HUDEP-2 (cell line): ENCODE results near the gene ALK.

Experiments used
- DNase-seq, 76 experiments: peaks; one replicate each; lab custom pipeline; 2025; ENCODE audit not compliant: unreplicated experiment in 76 of 76; lab: John Stamatoyannopoulos, UW

ALK gene

GRCh38 chr2:29586919-29587318 lies 334.5 kb downstream of the ALK start:
- no peak for DNase-seq

GRCh38 chr2:29583548-29584156 lies 337.7 kb downstream of the ALK start:
- no peak for DNase-seq

DNA sequence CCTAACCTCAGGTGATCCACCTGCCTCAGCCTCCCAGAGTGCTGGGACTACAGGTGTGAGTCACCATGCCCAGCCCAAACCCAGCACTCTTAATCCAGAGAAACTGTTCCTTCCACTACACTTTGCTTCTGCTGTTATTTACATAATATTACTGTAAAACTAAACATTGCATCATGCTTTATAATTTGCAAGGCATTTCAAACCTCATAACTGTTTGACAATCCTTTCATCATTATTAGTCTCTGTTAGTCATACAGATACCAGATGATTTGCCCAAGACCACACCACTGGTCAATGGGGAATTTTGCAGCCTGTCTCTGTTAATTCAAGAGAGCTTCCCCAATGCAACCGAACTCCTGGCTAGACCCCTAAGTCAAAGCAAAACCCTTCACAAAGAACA lies 338.3 kb downstream of the ALK start:
- DNase-seq = no peak

DNA sequence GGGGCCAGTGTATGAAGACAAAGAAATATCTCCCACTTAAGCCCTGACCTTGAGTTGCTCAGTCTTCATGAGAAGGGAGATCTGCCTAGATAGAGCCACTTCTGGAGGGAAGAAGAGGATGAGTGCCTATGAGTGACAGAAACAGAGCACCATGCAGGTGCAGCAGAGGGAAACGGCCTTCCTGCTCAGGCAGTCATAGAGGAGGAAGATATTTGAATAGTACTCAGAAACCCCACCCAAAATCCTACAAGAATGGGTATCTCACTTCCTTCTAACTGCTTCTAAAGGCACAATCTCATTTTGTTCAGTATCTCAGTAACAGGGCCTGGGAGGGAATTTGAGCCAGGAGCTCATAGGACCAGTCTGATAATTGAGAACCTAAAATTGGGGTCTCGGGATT lies 339.3 kb downstream of the ALK start:
- no peak for DNase-seq

DNA sequence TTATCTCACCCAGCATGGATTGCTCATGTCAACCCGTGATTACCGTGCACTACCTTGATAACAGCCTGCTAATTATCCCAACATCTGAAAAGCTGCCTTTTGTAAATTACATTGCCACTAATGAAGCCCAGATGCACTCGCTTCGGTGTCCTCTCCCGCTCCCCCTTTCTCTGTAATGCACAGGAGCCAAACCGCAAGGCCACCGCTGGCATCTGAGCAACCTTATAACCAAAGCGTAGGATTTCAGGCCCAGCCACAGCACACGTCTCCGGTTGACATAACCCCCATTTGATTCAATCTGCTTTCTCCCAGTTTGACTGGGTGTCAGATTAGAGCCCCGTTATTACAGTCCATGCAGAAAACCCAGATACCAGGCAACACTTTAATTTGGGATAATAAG lies 341.2 kb downstream of the ALK start:
- DNase-seq = no peak

DNA sequence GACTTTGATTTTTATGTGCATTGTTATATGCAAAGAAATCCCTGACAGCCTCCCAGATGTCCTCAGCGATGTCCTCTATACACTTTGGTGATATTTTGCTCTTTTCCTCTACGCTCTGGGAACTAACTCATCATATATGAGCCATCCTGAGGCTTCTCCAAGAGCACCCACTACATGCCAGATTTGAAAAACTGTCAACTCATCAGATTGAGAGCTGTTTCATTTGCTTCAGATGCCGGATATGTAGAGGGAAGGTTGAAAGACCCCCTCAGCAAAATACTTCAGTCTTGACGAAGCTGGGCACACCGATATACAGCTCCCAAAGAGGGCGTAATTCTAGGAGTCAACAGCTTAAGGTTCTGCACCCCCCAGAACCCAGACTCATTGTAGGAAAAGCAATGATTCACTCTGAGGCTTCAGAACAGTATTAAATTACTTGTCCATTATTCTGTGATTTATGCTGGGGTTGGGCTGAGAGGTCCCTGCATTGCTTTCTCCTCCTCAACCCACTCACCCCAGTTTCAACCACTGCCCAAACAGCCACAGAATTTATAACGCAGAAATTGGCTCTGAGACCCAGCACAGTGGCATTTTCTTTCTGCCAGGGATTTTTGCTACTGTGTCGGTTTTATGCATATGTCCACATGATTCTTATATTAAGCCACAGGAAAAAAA lies 341.8 kb downstream of the ALK start:
- DNase-seq = no peak

GRCh38 chr2:29578084-29578598 lies 343.2 kb downstream of the ALK start:
- no peak for DNase-seq

DNA sequence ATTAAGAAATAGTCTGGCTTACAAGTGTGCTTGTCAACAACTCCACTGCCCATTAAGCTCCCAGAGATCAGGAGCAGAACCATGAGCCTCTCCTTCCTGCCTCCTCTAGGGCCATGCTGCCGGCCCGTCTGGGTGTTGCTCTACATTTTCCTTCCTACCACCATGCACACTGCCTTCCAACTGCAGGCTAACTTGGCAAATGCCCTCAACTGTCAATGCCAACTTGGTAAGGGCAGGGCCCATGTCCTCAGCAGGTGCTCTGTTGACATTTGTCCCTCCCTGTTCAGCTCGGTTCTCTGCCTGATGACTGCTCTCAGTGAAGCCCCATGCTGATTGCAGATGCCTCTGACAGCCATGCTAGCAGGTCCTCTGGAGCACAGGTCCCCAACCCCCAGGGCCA lies 345.2 kb downstream of the ALK start:
- no peak for DNase-seq

- no peak for DNase-seq
Measured at GRCh38 chr2:29575370-29575890, 346.0 kb downstream of the ALK start.

- DNase-seq = no peak
Measured at GRCh38 chr2:29573612-29574011, 347.8 kb downstream of the ALK start.

GRCh38 chr2:29573147-29573546 lies 348.2 kb downstream of the ALK start:
- DNase-seq = no peak

DNA sequence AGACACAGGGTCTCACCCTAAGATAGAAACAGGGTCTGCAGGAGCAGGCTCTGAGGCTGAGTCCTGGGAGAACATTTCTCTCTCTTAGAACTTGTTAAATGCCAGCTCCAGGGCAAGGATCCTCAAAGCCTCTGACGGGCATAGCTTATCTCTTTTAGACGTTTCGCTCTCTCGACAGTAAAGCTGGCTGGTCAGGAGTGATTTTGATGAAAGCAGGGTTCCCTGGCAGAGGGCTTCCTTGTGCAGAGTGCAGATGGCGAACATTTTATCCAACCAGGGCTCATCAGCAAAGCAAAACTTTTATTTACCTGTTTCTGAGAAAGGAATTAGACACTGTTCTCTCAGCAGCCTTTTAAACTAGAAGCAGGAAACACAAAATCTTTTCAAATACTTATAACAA lies 350.8 kb downstream of the ALK start:
- DNase-seq = no peak

- DNase-seq = no peak
Measured at GRCh38 chr2:29567906-29568520, 353.4 kb downstream of the ALK start.

DNA sequence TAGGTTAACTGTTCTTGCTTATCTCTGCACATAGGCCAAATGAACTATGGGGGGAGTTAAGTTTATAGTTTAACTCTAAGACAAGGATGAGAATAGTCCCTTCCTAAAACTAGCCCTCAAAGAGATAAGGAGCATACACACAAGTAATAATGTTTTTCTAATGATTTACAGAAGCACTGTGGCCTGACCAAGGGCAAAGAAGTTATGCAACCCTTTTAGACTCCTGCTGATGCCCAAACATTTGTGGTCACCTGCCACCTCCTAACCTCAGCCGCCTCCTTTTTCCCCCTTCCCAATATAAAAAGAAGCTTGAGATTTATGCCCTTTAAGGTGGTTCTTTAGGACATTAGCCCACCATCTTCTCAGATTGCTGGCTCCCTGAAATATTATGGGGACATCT lies 357.7 kb downstream of the ALK start:
- no peak for DNase-seq

- no peak for DNase-seq
Measured at GRCh38 chr2:29562896-29563295, 358.5 kb downstream of the ALK start.

GRCh38 chr2:29562319-29562718 lies 359.1 kb downstream of the ALK start:
- no peak for DNase-seq

GRCh38 chr2:29561628-29562027 lies 359.8 kb downstream of the ALK start:
- no peak for DNase-seq

GRCh38 chr2:29561181-29561580 lies 360.2 kb downstream of the ALK start:
- no peak for DNase-seq

- DNase-seq = no peak
Measured at GRCh38 chr2:29560566-29560965, 360.8 kb downstream of the ALK start.

- DNase-seq = no peak
Measured at GRCh38 chr2:29560030-29560429, 361.4 kb downstream of the ALK start.

DNA sequence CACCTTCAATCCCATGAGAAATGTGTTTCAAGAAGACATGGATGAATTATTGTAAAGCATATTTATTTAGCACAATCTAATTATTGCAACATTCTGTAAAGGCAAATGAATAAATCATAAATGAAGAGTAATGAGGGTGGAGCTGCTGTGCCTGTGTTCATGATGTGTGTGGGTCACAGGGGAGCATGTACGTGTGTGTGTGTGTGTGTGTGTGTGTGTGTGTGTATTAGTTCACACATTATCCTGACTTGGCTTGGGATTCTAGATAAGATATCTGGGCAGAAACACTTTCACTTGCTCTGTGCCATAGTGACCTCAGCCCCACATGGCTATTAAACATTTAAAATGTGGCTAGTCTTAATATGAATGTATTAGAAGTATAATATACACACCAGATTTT lies 361.8 kb downstream of the ALK start:
- no peak for DNase-seq

DNA sequence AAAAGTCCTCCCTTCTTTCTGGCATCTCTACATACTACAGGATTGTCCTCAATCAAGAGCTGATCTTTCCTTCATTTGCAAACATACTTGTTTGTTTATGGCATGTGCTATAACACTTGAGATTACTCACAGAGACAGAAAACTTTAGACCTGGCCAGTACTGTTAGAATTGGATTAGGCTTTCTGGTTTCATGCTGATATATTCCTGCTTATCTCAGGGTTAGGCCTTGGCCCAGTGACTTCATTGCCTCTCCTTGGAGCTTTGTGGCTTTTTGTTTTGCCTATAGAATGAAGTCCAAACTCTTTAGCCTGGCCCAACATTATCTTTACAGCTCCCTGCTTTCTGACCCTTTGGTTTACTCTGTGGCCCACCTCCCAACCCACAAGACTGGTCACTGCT lies 363.3 kb downstream of the ALK start:
- DNase-seq = no peak
